ENCODE data around the gene PTPRG.

The PTPRG gene

DNA sequence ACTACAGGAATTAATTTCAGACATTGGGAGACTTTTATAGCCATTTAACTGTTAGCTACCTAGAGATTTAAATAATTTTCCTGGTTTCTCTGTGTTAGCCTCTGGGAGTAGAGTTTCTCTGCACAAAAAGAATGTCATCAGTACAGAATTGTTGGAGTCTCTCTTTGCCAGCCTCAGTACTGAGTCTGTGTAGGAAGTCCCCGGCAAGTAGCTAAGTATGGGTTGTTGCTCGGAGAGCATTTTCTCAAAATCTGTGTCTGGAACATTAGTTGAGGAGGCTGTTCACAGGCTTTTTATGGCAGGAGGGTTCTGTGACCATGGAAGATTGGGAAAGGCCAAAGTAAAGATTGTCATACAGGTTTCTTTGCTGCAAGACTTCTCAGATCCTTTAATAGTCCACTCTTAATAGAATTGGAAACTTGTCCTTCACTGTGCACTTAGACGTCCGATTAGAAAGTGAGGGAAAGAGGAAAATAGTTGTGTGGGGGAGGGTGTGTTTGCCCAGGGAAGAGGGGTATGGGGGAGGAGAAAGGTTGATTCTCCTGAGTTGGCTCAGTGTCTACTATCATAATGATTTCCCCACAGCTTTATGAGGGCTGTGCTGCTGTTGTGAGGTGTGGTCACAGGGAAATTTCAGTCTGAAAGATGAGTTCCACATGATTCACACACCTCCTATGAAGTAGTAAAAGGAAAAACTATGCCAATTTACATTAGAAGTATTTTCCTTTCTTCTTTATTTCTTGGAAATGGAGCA, 207.1 kb downstream of the PTPRG start:
- no peak for DNase-seq (ENCODE audit: low spot score)

DNA sequence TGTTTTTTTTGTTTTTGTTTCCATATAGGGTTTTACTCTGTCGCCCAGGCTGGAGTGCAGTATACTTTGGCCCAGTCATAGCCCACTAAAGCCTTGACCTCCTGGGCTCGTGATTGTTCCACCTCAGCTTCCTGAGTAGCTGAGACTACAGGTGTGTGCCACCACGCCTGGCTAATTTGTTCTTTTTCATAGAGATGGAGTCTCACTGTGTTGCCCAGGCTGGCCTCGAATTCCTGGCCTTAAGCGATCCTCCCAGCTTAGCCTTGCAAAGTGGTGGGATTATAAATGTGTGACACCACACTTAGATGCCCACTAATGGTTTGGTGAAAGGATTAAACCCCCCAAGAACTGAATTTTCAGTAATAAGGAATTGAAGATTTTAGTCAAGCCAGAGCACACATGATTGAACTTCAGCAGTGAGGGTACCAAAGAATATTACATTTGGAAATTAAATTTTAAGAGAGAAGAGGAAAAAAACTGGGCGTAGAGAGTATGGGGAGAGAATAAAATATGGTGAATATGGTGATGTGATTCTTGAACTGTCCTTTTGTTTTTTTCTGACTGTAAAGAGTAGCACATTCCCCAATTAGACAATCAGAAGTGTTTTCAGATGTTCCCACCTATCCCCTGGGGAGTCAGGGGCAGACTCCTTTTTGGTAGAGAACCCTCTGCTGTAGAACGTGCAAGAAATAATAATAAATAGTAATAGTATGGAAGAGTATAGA, 208.1 kb downstream of the PTPRG start:
- no peak for DNase-seq (ENCODE audit: low spot score)

DNA sequence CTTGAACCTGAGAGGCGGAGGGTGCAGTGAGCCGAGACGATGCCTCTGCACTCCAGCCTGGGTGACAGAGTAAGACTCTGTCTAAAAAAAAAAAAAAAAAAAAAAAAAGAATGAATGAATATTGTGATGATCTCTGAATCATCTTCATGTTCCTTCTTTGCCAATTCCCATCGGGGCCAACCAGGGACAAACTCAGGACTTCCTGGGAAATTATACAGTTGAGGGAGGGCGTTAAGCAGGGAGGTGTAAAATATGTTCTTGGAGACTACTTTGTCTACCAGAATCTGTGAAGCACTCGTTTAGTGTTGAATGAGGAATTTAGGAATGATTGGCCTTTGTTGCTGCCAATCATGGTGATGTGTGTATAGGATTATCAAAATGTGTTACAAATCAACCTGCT, 210.6 kb downstream of the PTPRG start:
- no peak for DNase-seq (ENCODE audit: low spot score)

DNA sequence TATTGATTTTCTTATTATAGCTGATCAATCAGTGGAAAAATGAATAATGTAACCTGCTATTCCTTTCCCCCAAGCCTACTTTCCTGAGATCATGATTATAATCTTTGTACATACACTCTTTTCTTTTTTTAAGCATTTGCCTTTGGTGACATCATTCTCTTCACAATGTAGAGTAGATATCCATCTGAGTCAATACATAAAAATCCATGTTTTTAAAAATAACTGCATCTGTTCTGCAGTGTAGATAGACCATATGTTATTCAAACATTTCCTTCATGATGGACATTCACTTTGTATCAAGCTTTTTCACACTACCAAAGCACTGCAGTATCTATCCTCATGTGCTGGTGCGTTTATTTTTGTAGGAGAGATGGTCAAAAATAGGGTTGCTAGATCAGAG, 211.1 kb downstream of the PTPRG start:
- DNase-seq (ENCODE audit: low spot score) = no peak

DNA sequence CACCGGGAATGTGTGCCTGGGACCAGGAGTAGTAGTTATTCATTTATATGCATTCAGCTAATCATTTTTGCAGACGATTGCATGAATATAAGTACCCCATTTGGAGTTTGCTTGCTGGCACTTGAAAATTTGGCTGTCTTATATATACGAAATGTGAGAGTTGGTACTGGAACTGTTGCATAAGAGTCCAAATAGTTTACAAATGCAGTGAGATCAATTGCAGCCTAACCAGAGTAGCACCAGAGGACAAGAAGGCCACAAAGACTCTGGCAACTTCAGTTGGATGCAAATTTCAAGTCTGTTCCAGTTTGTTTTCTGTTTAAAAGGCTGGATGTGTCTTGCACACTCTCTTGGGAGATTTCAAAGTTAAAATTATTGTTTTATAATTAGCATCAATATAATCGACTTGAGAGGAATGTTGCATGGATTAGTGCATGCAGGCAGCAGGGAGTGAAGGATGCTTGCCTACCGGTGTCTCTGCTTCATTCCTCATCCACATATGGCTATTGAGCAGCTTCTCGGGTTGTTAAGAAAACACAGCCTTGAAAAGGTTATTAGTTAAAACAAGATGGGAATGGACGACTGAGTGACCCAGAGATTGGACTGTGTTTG, 213.0 kb downstream of the PTPRG start:
- no peak for DNase-seq (ENCODE audit: low spot score)

DNA sequence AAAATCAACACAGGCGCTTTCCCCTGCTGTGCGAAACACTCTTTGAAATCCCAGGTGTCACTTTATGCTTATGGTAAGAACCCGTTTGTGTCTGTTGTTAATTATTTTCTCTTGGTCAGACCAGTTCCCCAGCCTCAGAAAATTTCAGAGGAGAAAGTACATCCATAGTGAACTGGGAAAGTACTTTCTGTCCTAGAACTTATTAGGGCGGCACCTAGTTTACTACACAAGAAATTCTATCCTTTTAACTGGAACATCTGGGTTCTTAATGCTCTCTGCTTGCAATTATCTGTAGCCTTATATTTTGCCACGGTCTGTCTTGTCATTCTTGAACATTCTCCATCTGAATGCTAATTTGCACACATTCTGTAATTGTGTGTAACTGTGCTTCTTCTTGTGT, 215.0 kb downstream of the PTPRG start:
- DNase-seq (ENCODE audit: low spot score) = no peak

DNA sequence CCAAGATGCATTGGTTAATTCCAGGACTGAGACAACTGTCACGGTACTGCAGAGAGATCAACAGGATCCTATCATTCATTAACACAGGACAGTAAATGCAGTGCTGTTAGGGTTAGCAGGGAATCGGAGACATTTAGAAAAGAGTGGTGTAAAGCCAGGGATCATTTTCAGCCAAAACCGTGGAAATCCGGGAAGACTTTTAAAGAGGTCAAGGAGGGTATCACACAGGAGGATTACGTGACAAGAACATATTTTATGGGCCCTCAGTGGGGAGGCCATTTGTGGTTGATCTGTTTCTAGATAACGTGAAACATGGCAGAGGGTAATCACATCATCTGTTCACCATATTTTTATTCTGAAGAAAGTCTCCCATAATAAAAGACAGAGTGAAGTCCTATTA, 216.1 kb downstream of the PTPRG start:
- no peak for DNase-seq (ENCODE audit: low spot score)

DNA sequence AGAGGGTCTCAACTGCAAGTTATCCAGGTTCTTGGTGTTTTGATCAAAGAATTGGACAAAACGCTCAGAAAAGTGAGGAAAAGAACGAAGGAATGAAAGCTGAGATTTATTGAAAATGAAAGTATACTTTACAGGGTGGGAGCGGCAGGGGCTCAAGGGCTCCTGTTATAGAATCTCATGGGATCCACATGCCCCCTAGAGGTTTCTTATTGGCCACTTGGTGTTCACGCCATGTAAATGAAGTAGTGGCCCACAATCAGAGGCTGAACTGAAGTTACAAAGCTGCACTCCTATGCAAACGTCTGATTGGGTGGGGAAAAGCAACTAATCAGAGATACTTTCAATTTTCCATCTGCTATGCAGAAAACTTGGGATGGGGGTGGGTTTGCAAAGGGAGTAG, 216.7 kb downstream of the PTPRG start:
- DNase-seq (ENCODE audit: low spot score) = no peak

DNA sequence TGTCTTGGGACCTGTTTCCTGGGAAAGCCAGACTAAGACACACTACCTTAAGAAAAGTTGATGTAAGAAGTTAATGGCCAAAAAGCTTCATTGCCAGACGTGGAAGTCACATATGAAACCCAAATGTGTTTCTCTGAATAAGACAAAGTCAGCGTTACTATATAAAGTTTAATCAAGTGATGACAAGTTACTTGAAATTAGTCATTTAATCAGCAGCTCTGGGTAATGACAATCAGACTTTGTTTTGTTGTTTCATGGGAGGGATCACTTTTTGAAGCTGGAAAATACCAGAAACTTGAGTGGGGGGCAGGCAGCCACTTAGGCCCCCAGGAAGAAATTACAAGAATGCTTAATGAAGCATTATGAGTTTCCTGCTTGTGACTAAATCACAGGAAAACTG, 218.6 kb downstream of the PTPRG start:
- no peak for DNase-seq (ENCODE audit: low spot score)

DNA sequence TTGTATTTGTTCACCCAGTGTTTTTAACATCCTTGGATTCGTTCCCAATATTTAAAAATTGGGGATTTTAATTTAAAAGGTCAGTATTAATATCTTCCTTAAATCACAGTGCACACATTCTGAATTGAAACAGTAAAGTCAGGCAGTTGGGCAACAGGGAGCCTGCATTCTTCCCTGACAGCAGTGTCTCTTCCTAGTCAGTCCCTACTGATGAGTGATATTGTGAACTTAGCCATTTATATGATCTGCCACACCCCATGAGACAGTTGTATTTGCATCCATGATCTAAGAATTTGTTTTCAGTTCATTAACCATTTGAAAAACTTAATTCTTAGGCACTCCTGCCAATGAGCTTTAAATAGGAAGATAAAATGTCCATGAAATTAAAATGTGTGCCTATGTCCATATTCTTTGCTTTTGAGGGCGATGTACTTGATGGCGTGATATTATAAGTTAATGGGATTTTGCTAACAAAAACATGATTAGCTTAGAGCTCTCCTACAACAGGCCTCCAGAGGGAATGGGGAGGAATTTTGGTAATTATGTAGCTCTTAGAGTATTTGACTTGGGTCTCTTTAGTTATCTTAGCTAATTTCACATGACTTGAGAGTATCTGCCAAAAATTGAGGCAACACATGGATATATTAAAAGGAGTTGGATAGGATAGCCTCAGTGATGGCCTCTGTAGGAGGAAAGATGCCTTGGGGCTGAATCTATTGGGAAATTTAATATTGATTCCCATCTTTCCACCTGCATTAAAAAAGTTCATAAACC, 219.3 kb downstream of the PTPRG start:
- DNase-seq (ENCODE audit: low spot score) = no peak

DNA sequence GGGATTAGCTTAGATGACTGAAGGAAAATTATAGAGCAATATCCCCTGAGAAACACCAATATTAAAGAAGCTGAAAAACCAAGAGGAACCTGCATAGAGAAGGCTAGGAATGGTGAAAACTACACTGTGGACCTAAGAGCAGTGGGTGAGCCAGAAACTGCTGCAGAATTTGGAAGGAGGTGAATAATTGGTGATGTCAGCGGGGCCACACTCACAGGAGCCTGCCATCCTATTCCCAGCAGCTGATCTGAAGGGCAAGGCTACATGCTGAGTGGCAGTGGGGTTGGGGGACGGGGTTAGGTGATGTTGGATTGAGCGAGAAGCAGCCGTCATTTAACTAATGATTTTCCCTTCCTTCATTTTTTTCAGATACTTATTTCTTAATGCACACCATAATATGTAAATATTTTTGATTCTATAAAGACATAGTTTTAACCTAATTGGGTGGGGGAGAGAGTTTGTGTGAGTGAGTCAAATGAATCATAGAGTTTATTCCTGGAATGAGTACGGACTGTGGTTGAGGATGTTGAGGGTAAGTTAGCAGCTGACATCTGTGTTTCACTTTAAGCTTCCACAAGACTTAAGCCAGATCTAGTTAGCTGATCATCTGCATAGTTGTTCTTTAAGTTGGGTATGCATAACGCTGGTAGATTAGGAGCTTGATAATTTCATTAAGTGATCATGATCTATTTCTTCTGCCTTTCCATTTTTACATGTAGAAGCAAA, 222.8 kb downstream of the PTPRG start:
- DNase-seq (ENCODE audit: low spot score) = no peak

DNA sequence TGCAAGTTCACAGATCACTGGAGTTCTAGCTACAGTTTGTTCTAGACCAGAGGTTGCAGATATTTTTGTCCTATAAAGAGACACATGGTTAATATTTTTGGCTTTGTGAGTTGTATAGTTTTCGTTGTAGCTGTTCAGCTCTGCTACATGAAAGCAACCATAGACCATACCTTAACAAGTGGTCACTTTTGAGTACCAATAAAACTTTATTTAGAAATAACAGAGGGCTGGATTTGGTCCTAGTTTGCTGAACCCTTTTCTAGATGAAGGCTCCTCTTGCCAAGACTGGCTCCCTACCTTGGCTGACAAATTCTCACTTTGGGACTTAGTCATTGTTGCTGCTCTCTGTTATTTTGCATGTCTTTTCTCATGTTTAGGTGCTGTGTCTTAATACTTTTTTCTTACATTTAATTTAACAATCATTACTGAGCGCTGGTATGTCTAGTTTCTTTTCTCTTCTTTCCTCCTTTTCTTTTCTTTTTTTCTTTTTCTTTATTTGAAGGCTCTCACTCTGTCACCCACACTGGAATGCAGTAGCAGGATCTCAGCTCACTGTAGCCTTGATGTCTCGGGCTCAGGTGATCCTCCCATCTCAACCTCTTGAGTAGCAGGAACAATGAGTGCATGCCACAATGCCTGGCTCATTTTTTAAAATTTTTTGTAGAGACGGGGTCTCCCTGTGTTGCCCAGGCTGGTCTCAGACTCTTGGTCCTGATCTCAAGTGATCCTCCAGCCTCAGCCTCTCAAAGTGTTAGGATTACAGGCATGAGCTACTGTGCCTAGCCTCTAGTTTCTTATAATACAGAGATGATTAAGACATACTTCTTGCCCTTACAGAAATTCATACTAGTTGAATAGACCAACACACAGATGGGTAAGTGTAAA, 227.5 kb downstream of the PTPRG start:
- DNase-seq (ENCODE audit: low spot score) = no peak

DNA sequence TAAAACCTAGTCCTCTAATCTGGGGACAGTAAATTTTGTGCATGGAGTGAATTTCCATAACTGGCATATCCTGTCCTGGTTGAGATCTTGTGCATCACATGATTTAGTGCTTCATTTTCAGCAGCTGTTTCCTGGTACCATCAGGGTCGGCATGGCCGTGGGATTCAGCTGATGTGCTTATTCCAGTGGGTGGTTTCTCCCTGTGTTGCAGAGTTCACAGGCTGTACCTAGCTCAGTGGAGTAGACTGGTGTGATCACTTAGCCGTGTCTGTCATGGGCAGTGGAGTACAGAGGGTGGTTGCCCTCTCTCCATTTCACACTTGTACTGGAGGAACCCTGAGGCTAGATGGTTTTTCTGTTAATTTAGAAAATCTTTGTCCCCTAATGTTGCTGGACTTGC, 228.5 kb downstream of the PTPRG start:
- DNase-seq (ENCODE audit: low spot score) = no peak

DNA sequence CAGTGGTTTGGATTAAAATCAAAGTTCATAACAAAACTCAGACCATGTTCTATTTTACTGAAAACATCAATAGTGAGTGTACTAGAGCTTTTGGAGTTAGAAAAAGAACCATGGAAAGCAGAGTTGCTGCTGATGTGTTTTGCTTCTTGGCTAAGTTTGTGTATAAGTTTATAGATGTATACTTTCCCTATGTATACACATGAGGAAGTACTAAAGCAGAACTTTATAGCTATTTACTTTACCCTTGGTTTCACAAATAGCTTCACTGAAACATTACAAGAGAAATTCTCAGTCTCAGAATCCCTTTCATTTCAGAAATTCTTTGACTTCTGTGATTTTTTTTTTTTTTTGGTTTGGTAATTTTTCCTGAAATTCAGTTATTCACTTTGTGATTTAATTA, 229.0 kb downstream of the PTPRG start:
- DNase-seq (ENCODE audit: low spot score) = no peak

DNA sequence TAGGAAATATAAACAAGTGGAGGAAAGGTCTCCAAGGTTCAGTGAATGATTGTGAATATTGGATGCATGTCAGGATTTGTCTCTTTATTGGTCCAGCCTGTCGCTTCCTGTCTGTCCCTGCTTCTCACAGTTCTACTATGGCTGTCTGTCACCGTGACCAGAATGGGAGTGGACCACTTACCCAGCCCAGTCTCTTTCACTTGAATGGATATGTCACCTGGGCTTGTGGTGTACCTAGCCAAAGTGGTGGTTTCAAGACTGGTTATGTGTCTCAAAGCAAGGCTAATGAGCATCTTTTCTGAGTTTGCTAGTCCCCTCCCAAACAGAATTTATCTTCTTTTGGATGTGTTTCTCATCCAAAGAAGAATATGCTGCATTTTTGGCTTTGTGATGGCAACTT, 231.7 kb downstream of the PTPRG start:
- DNase-seq (ENCODE audit: low spot score) = no peak

DNA sequence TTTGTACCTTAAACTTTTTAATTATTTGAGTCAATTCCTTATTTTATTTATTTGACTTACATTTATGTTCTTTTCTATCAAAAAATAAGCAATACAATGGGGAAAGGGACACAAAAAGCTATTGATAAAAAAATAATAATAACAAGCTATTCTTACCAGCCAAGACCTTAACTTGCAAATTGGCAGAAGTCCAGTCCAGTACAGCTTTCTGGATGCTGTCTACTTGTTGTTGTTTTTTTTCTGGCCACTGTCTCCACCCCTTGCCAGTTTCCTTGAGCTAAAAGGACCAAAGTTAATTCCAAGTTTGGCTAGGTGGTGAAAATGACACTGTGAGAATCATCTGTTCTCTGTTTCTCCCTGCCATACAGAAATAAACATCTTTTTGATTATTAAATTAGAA, 232.2 kb downstream of the PTPRG start:
- no peak for DNase-seq (ENCODE audit: low spot score)

DNA sequence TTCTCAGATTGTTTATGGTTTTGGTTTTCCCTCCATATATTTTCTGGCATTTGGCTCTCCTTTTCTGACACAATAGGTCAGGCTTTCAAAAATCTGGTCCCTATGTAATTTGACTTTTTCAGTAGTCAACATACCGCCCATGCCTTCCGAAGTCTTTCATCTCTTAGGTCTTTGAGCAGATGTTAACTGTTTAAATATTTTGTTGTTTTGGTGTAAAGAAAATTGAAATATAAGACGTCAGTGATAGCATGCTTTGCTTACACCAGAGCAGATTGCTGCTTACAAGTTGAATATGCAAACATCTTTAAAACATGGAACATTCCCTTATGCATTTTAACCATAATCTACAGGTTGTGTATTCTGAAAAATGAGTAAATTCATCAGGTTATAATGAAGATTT, 233.0 kb downstream of the PTPRG start:
- DNase-seq (ENCODE audit: low spot score) = no peak

DNA sequence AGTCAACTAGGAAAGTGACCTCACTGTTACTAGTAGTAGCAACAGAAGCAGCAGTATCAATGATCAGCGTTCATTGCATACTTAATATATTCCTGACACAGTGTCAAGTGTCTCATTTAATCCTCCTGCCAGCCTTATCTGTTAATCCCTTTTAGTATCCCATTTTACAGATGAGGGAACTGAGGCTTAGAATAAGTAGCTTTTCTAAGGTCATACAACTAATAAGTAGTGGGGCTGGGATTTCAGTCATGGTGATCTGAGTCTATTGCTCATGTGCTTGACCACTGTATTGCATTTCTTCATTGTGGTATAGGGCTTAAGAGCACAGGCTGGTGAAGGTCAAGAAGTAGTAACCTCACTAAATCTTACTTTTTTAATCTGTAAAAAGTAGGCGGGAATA, 233.6 kb downstream of the PTPRG start:
- no peak for DNase-seq (ENCODE audit: low spot score)

DNA sequence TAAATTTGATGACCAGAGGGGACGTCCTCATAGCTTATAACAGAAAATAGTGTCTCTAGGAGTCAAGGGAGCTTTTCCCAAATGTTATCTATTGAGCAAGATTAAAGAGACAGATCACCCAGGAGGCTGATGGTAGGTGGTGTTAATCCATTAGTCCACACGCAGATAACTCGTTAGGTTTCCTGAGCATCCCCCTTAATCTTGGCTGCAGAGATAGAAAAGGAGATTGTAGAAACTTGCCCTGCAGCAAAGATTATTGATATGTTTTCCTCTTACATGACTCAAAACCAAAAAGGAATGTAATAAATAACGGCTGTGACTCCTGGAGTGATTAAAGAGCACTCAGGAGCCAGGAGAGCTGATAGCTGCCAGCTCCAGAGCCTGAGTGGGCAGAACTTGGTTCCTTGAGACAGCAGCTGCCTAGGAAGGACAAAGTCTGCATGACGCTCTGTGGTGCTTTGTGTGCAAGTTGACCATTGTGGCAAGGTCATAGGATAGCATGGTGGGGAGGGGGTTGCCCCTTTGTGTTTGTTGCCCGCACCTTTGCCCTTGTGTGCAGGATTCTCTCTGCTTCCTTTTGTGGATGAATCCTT, 234.8 kb downstream of the PTPRG start:
- DNase-seq (ENCODE audit: low spot score) = no peak

DNA sequence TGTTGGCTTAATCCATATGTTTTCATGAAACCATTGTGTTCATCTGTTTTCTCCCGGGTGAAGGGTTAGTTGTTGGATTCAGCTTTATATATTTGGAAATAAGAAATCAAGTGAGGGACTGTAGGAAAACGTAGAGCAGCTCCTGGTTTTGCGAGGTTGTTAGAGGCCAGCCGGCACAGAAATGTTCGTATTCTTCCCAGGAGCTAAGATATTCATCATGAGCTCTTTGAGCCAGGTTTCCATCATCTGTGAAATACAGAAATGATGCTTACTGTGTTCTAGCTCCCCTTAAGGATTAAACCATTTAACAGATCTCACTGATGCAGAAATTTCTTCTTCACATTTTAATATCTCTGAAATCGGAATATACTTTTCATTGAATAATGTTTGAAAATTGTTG, 235.5 kb downstream of the PTPRG start:
- DNase-seq (ENCODE audit: low spot score) = no peak

DNA sequence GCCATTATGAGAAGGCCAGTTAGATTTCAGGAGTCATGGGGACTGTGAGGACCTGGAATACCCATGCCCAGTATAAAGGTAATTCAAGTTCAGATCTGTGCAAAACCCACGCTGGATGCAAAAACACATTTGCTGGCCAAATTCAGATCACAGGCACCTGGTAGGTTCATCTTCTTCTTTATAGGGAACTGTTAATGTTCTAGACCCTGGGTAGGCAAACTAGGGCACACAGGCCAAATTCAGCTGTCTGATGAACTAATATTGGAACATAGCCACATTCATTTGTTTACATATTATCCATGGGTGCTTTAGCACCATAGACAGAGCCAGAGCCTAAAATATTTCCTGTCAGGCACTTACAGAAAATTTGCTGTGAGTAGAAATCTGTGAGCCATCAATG, 241.4 kb downstream of the PTPRG start:
- DNase-seq (ENCODE audit: low spot score) = no peak

Measured in SW480 (cell line).